NCI-H526 treated with DMSO at 0.1 percent for 48 hours (cell line): ENCODE measurements around the gene TSPY1.
"Not testable (repeated sequence)": the region's sequence is repeated elsewhere in the genome, so short reads cannot be mapped to it uniquely, and the experiment has no call there.

Source experiments
- DNase-seq: peaks from one replicate; lab custom pipeline; 2025; lab: John Stamatoyannopoulos, UW

The TSPY1 gene, protein sequence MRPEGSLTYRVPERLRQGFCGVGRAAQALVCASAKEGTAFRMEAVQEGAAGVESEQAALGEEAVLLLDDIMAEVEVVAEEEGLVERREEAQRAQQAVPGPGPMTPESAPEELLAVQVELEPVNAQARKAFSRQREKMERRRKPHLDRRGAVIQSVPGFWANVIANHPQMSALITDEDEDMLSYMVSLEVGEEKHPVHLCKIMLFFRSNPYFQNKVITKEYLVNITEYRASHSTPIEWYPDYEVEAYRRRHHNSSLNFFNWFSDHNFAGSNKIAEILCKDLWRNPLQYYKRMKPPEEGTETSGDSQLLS

DNA sequence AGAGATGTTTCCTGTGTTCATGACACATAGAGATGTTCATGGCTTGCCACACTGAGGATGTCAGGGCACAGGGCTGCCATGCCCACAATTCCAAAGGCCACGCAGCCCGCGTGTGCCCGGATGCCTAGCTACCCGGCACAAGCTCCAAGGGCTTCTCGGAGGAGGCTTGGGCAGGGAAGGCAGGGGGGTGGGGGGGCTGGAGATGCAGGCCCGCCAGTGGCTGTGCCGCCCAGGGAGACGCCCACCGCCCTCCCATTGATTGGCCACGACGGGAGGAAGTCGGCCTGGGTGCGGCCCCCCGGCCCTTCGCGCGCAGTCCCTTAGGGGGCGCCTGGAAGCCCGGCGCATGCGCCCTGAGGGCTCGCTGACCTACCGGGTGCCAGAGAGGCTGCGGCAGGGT is at the start of gene TSPY1:
Gene TSPY1 (plus strand): TSS at position 301 of the 400 bp plus-strand sequence. CDS start 46 bp downstream, at position 347.
- not testable (repeated sequence) for DNase-seq

DNA sequence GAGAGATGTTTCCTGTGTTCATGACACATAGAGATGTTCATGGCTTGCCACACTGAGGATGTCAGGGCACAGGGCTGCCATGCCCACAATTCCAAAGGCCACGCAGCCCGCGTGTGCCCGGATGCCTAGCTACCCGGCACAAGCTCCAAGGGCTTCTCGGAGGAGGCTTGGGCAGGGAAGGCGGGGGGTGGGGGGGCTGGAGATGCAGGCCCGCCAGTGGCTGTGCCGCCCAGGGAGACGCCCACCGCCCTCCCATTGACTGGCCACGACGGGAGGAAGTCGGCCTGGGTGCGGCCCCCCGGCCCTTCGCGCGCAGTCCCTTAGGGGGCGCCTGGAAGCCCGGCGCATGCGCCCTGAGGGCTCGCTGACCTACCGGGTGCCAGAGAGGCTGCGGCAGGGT is 20.2 kb downstream of the TSPY1 start, which contains the start of gene TSPY9:
Gene TSPY9 (plus strand): TSS at position 301 of the 400 bp plus-strand sequence. CDS start 46 bp downstream, at position 347.
- not testable (repeated sequence) for DNase-seq

DNA sequence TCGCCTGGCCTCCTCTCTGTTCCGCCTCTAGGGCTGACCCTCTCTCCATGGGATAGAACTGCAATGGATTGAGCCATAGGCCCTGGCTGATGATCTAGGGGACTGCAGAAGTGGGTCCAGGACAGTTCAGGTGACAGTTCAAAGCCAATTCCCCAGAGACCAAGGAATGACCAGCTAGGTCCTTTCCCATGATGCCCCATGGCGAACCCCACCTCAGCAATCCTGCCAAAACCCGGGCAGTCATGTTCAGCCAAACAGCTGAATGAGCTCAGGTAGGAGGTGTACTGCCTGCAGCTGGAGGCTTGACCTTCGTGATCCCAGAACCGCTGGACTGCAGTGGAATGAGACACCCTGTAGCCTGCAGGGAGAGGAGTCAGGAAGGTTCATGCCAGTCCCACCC is 37.6 kb downstream of the TSPY1 start:
- not testable (repeated sequence) for DNase-seq

DNA sequence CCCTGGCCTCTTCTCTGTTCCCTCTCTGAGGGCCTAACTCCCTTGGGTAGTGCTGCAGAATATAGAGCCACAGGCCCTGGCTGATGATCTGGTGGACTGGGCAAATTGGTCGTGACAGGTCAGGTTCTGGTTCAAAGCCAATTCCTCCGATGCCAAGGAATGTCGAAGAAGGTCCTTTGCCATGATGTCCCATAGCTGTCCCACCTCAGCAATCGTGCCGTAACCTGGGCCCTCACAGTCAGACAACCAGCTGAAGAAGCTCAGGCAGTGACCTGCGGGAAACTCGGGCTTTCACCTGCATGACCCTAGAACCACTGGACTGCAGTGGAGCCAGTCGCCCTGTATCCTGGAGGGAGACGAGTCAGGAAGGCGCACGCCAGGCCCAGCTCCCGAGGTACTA is 49.5 kb downstream of the TSPY1 start:
- not testable (repeated sequence) for DNase-seq
